ENCODE data around the gene MMP7. TPM values are rescaled to one million over a fixed set of nuclear protein-coding genes. Genes with fewer than 3 reads are reported as not detected.

Gene MMP7
- total RNA-seq, 1 donor from 2014 or later, result not detected

Other genes with a start within 250 kb of the MMP7 start
- gene BIRC3, start 213.3 kb downstream of the MMP7 start, total RNA-seq, result 3.5 and 12.0 TPM in 2 replicates
- gene BIRC2, start 183.5 kb downstream of the MMP7 start, total RNA-seq, result 50.4 and 71.0 TPM in 2 replicates
- gene TMEM123, start 78.0 kb downstream of the MMP7 start, total RNA-seq, result 178 and 234 TPM in 2 replicates
- not detected in 2 replicates for gene MMP20, start 94.6 kb upstream of the MMP7 start, total RNA-seq
- not detected in 2 replicates for gene MMP27, start 175.0 kb upstream of the MMP7 start, total RNA-seq
- gene MMP8, start 194.2 kb upstream of the MMP7 start, total RNA-seq, result not detected in 2 replicates
- gene MMP10, start 249.9 kb upstream of the MMP7 start, total RNA-seq, result 8.0 and 13.3 TPM in 2 replicates